Measurements from ENCODE around the gene PMVK.

PMVK gene

GRCh38 chr1:154958681-154959425 is 22.3 kb upstream of the PMVK start:
- DNase-seq (ENCODE audit: low spot score): no peak
- TF ChIP-seq, protein P1, sequence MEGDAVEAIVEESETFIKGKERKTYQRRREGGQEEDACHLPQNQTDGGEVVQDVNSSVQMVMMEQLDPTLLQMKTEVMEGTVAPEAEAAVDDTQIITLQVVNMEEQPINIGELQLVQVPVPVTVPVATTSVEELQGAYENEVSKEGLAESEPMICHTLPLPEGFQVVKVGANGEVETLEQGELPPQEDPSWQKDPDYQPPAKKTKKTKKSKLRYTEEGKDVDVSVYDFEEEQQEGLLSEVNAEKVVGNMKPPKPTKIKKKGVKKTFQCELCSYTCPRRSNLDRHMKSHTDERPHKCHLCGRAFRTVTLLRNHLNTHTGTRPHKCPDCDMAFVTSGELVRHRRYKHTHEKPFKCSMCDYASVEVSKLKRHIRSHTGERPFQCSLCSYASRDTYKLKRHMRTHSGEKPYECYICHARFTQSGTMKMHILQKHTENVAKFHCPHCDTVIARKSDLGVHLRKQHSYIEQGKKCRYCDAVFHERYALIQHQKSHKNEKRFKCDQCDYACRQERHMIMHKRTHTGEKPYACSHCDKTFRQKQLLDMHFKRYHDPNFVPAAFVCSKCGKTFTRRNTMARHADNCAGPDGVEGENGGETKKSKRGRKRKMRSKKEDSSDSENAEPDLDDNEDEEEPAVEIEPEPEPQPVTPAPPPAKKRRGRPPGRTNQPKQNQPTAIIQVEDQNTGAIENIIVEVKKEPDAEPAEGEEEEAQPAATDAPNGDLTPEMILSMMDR (IDR thresholded peaks at IDR 0.05; ENCODE audit: poor library complexity, severe bottlenecking): no peak
- Histone ChIP-seq H3K4me1 (ENCODE audit: insufficient read depth, poor library complexity, severe bottlenecking) (peaks cover 17% of the 10 kb centered on the region), H3K4me3 (ENCODE audit: severe bottlenecking) (no peak overlapping the region), H3K27me3 (ENCODE audit: insufficient read depth, poor library complexity, severe bottlenecking) (no peaks in the 10 kb centered on the region), H3K36me3 (ENCODE audit: low read depth) (peaks cover 24% of the 10 kb centered on the region), H3K27ac (ENCODE audit: poor library complexity, severe bottlenecking) (no peak overlapping the region), H3K9me3 (ENCODE audit: severe bottlenecking) (no peaks in the 10 kb centered on the region)
- no peak for ATAC-seq (ENCODE audit: low read depth)

GRCh38 chr1:154958036-154958435 is 21.5 kb upstream of the PMVK start:
- ATAC-seq (ENCODE audit: low read depth) (no peak), DNase-seq (ENCODE audit: low spot score) (no peak)
- H3K4me3 ChIP-seq (ENCODE audit: severe bottlenecking): no peak overlapping the region
- no peaks in the 10 kb centered on the region for H3K27me3 ChIP-seq (ENCODE audit: insufficient read depth, poor library complexity, severe bottlenecking)
- H3K27ac ChIP-seq (ENCODE audit: poor library complexity, severe bottlenecking): no peak overlapping the region
- H3K36me3 ChIP-seq (ENCODE audit: low read depth): peaks cover 16% of the 10 kb centered on the region
- peaks cover 17% of the 10 kb centered on the region for H3K4me1 ChIP-seq (ENCODE audit: insufficient read depth, poor library complexity, severe bottlenecking)
- no peaks in the 10 kb centered on the region for H3K9me3 ChIP-seq (ENCODE audit: severe bottlenecking)
- TF ChIP-seq, protein P1 (IDR thresholded peaks at IDR 0.05; ENCODE audit: poor library complexity, severe bottlenecking): no peak

DNA sequence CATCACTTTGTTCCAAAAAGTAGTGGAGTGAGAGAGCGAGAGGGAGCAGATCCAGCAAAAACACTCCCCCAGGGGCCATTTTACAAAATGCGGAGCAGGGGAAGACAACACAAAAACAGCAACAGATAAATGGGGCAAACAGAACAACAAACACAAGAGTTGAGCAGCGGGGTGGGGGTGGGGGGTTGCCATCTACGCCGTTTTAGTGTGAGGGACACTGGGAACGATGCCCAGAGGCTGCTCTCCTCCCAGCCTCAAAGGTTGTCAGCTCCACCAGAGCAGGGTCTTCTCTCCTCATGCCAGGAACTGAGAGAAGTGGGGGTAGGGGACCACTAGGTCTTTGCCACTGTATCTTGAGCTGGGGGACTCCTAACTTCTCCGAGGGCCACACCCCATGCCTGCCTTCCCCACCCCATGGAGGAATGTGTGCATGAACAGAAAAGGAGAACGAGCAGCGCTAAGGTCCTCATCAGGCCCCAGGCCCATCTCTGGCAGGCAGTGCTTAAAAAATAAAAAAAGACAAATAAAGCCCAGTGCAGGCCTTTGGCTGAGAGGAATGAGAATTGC is 20.7 kb upstream of the PMVK start:
- TF ChIP-seq, protein P1 (IDR thresholded peaks at IDR 0.05; ENCODE audit: poor library complexity, severe bottlenecking): no peak
- DNase-seq (ENCODE audit: low spot score) (no peak), ATAC-seq (ENCODE audit: low read depth) (no peak)
- no peaks in the 10 kb centered on the region for H3K27me3 ChIP-seq (ENCODE audit: insufficient read depth, poor library complexity, severe bottlenecking)
- H3K4me1 ChIP-seq (ENCODE audit: insufficient read depth, poor library complexity, severe bottlenecking): peaks cover 10% of the 10 kb centered on the region
- no peak overlapping the region for H3K4me3 ChIP-seq (ENCODE audit: severe bottlenecking)
- H3K27ac ChIP-seq (ENCODE audit: poor library complexity, severe bottlenecking): peak overlapping the region; percentile 36
- H3K36me3 ChIP-seq (ENCODE audit: low read depth): peaks cover 8% of the 10 kb centered on the region
- no peaks in the 10 kb centered on the region for H3K9me3 ChIP-seq (ENCODE audit: severe bottlenecking)

DNA sequence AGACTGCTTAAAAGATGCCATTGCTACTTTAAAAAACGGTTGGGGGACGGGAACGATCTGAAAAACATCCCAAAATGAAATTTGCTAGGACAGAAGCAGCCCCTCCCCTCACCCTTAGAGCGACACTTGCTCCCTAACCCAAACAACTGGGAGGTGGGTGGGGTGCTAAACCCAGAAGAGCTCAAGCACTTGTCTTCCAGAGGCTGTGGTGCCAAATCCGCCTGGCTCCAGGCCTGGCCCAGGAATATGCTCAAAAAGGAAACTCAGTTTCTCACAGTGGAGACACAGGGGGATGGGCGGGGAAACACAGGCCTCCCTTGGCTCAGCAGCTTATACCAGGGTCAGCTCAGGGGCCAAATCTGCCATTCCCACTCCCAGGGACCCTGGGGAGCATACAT is 20.0 kb upstream of the PMVK start:
- H3K27ac ChIP-seq (ENCODE audit: poor library complexity, severe bottlenecking): peak overlapping the region; percentile 36
- peak overlapping the region; percentile 33 for H3K4me3 ChIP-seq (ENCODE audit: severe bottlenecking)
- no peak for ATAC-seq (ENCODE audit: low read depth)
- peaks cover 8% of the 10 kb centered on the region for H3K36me3 ChIP-seq (ENCODE audit: low read depth)
- H3K27me3 ChIP-seq (ENCODE audit: insufficient read depth, poor library complexity, severe bottlenecking): no peaks in the 10 kb centered on the region
- DNase-seq (ENCODE audit: low spot score): no peak
- H3K4me1 ChIP-seq (ENCODE audit: insufficient read depth, poor library complexity, severe bottlenecking): peaks cover 10% of the 10 kb centered on the region
- H3K9me3 ChIP-seq (ENCODE audit: severe bottlenecking): no peaks in the 10 kb centered on the region
- TF ChIP-seq, protein P1 (IDR thresholded peaks at IDR 0.05; ENCODE audit: poor library complexity, severe bottlenecking): no peak

Data from RWPE2 (cell line).